Astrocyte of the cerebellum (primary cell): ENCODE data around the gene PGS1.
A peak's percentile ranks its signal among the peaks of the same experiment; 100 is the strongest.

Experiments
- DNase-seq: peaks from one replicate; pipeline ENCODE4 v3.0.0-alpha.2; 2011; ENCODE audit warnings: low read depth
- H3K4me3 ChIP-seq: 2 replicates; pipeline ENCODE4 v1.5.1; 2011; ENCODE audit warnings: mild to moderate bottlenecking, low read depth, low read length, moderate library complexity
- in situ Hi-C: cut with HindIII; loops from 2 replicates; pipeline ENCODE4 v1.10.0; 2017; ENCODE audit warnings: low sequenced_read_pairs
- TF ChIP-seq, protein P1 (sequence below): IDR thresholded peaks from 2 replicates; pipeline ENCODE4 v1.5.1; 2012; ENCODE audit warnings: low read length, low read depth, moderate library complexity, mild to moderate bottlenecking; ENCODE audit errors: missing control alignments

Gene PGS1

DNA sequence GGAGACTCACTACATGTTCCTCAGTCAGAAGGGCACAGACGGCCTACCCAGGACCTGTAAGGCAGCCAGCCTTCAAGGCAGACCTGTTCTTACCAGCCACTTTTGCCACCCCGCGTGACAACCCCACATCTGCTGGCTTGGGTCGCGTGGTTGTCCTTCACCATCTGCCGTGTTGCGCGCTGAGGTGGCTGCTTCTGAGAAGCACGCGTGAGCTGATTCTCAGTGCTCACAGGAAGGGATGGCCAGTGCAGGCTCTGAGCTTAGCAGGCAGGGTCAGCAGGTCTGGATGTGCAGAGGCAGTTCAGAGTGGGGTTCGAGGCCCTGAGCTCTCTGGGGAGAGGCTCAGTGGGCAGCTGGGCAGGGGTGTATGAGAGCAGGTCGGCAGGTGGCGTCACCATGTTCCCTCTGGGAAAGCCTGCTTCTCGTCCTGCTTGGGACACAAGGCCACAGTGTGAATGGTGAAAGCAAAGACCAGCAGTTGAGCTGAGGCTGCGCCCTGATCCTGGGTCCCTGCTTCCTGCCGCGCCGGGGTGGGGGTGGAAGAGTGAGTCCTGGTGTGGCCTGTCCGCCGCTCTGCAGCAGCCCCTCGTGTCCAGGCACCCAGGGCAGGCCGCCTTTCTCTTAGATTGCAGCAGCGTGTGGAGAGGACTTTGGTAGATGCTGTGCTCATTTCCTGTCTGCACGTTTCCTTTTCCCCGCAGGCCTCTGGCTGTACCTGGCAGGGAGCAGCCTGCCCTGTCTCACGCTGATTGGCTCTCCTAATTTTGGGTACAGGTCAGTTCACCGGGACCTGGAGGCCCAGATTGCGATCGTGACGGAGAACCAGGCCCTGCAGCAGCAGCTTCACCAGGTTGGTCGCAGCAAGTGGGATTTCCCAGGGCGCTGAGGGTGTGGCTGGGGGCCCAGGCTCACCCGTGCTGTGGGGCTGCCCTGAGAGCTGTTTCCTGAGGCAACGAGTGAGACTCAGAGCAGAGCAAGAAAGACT, 36.0 kb downstream of the PGS1 start:
- in situ Hi-C loops: no loop called here
- DNase-seq: no peak
- TF ChIP-seq, protein P1, sequence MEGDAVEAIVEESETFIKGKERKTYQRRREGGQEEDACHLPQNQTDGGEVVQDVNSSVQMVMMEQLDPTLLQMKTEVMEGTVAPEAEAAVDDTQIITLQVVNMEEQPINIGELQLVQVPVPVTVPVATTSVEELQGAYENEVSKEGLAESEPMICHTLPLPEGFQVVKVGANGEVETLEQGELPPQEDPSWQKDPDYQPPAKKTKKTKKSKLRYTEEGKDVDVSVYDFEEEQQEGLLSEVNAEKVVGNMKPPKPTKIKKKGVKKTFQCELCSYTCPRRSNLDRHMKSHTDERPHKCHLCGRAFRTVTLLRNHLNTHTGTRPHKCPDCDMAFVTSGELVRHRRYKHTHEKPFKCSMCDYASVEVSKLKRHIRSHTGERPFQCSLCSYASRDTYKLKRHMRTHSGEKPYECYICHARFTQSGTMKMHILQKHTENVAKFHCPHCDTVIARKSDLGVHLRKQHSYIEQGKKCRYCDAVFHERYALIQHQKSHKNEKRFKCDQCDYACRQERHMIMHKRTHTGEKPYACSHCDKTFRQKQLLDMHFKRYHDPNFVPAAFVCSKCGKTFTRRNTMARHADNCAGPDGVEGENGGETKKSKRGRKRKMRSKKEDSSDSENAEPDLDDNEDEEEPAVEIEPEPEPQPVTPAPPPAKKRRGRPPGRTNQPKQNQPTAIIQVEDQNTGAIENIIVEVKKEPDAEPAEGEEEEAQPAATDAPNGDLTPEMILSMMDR: no peak
- no peak overlapping the region for H3K4me3 ChIP-seq

DNA sequence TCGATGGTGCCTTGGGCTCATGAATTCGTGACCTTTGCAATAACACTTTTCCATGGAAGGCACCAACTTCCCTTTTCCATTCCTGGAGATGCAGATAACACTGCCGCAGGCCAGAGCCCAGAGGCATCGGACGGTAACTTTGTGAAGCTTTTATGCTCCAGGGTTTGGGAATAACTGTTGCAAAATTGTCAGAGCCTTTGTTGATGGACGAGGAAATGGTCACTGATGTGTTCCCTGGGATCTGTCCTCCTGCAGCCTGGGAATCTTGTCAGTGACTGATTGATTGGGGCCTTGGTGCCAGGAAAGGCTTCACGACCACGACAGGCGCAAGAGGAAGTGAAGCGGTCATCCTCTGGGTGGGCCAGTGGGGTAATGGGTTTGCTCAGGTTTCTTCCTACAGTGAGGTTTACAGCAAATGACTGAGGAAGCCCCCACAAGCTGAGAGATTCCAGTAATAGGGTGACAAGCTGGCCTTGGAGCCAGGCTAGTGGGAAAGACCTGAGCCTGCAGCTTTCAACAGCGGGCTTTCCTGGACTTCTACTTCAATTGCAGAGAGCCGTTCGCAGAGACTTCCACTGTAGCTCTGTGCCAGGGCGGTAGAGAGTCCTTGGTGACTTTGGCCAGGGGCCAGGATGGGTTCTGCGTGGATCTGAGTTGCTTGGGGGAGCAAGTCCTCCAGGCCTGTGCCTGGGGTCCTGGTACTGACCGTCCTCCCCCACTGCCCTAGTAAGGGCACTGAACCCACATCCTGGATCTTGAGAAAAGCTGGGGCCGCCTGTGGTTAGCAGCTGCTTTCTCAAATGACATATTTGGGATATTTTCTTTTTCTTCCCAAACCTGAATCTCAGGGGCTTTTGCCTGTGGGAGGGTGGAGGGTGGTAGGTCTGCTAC, 37.6 kb downstream of the PGS1 start:
- TF ChIP-seq, protein P1: no peak
- H3K4me3 ChIP-seq: no peak overlapping the region
- peak; percentile 34 for DNase-seq
- in situ Hi-C loops: no loop called here

DNA sequence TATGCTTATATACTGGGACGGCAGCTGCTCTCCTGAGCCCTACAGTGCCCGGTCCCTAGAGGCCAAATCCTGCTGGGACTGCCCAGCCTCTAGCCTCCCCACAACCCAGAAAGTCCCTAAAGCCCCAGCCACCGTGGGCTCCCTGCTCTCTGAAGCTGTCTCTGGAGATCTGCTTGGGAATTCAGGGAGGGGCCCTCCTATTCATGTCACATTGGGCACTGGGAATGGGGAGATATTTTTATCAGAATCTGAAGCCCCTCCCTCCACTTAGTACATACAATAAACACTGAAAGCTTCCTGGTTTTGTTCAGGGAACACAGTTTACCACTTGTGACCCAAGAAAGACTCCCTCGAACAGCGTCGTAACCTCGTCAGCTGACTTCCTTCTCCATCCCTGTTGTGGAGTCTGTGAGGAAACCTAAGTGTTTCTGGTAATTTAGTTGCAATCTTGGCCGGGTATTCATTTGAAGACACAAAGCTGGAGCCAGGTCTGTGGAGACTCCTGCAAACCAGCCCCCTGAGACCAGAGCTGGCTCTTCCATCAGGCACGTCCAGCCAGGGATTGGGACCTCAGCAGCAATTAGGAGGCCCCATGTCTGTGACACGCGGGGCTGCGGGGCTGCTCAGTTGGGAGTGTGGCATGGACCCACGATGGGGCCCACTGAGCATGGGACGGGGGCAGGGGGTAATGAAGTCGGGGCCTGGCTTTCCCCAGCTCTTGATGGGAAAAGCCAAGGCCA, 38.5 kb downstream of the PGS1 start:
- TF ChIP-seq, protein P1: no peak
- in situ Hi-C loops: no loop called here
- no peak overlapping the region for H3K4me3 ChIP-seq
- no peak for DNase-seq

DNA sequence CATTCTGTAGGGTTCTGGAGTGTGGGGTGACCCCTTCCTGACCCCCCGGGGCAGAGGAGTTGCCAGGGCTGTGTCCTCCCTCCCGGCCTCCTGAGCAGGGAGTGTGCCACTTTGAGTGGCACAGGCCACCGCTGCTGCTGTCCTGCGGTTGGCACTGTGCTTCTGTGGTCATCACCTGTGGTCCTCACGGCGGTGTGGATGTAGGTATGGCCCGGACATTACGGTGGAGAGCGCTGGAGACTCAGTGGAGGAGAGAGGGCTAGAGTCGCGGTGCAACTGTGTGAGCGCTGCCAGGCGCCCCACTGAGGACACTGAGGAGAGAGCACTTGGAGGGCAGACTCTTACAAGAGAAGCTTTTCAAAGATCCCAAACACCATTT, 39.1 kb downstream of the PGS1 start:
- in situ Hi-C loops: no loop called here

DNA sequence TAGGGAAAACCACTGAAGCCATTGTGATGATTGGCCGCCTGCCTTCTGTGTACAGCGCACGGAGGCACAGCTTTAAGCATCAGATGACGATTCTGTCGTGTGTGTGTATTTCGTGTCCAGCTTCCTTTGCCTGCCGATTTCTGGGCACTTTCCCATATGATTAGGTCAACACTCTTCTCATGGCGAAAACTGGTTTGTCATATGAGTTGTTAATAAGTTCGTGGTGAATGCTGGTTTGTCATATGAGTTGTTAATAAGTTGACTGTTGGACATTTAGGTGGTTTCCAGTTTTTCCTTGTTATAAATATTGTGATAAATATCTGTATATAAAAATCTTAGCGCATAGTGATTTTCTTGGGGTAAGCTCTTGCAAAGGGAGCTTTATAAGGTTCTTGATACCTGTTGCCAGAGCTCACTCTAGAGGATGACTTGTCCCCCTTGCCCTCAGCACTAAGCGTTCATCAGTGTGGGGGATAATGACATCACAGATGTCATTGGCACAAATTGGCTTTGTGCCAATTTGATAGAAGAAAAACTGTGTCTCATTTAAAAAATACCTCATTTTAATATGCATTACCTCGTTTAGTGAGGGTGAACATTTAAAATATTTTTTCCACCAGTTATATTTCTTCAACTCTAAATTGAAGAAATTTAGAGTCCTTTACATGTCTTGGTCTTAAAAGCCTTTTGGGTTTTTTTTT, 40.0 kb downstream of the PGS1 start:
- TF ChIP-seq, protein P1: no peak
- H3K4me3 ChIP-seq: no peak overlapping the region
- no peak for DNase-seq
- in situ Hi-C loops: no loop called here

More for the DNA sequence above, 39.1 kb downstream of the PGS1 start:
- TF ChIP-seq, protein P1: no peak
- DNase-seq: no peak
- no peak overlapping the region for H3K4me3 ChIP-seq
